ENCODE results near the gene ST8SIA6. TPM values are rescaled to one million over a fixed set of nuclear protein-coding genes. Genes with fewer than 3 reads are reported as not detected.

ST8SIA6 gene
- total and polyA plus RNA-seq, 9 of the 15 experiments (the other 6 are each of a cell fraction or from before 2014, with no cell fraction given): 0.69 to 6.7 (median 5.0) TPM

GRCh38 chr10:17457083-17457482, 2.7 kb upstream of the ST8SIA6 start (continued):
- TF ChIP-seq SIX5 (IDR thresholded peaks at IDR 0.05; ENCODE audit: borderline replicate concordance in 1 of 2, insufficient read depth in 1 of 2, low read depth in 1 of 2, low read length in 2 of 2) (no peak), ATF6 (CRISPR knock-in tag; IDR thresholded peaks at IDR 0.05) (no peak), RNF2 (IDR thresholded peaks at IDR 0.05) (peak; percentile 16; the same call in 1 of the 2 replicates), ZNF518B (CRISPR knock-in tag; IDR thresholded peaks at IDR 0.05) (no peak), CXXC5 (CRISPR knock-in tag; IDR thresholded peaks at IDR 0.05) (0 out of 2 replicates have a peak, but pooled peaks have one; percentile 23), MECOM (CRISPR knock-in tag; IDR thresholded peaks at IDR 0.05) (0 out of 2 replicates have a peak, but pooled peaks have one; percentile 23), NONO (IDR thresholded peaks at IDR 0.05; ENCODE audit: low read depth in 2 of 2, low read length in 1 of 2) (0 out of 4 replicates have a peak, but pooled peaks of 1 of the 2 experiments have one; percentile 13), NCOR1 (IDR thresholded peaks at IDR 0.05) (peak; percentile 86), PML (IDR thresholded peaks at IDR 0.05; ENCODE audit: low read length) (peak; percentile 81; the same call in 1 of the 2 replicates), CHAMP1 (IDR thresholded peaks at IDR 0.05) (0 out of 2 replicates have a peak, but pooled peaks have one; percentile 25), PCBP1 (IDR thresholded peaks at IDR 0.05; ENCODE audit: low read depth, low read length, poor library complexity, severe bottlenecking) (no peak), HBP1 (CRISPR knock-in tag; IDR thresholded peaks at IDR 0.05) (no peak), GTF2B (IDR thresholded peaks at IDR 0.05; ENCODE audit: extremely low read depth, insufficient read length) (no peak)

Measured in K562 (cell line).